ENCODE results near the gene SDK2. TPM values are rescaled to one million over a fixed set of nuclear protein-coding genes. Genes with fewer than 3 reads are reported as not detected.
A peak's percentile ranks its signal among the peaks of the same experiment; 100 is the strongest.

The SDK2 gene
- total RNA-seq, 1 donor from 2014 or later, result 1.0 TPM

DNA sequence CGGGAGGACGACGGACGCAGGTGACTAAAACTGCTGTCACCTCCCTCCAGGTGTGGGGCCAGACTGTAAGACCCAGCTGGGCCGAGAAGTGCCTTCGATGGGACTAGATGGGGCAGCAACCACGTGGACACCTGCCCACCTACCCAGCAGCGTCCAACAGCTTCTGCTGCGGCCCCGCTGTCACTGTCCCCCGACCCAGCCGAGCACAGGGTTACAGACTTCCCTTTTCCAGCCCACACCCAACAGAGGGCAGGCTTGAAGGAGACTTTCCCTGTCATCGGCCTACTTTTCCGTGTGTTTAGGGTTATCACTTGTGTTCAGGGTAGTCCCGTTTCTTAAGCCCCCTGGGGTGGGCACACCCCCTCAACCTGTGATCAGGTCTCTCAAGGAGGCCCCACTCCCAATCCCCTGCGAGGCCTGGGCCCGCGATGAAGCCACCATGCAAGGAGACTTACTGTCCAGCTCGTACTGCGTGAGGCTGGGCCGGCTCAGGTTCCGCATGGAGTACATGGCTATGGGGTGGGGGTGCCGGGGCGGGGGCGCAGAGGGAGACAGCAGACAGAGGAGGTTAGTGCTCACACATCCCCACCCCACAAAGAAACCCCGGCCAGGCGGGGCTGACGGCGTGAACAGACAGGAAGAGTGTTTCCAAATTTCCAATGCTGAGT lies 263.7 kb downstream of the SDK2 start:
- no peak for ATAC-seq (ENCODE audit: poor library complexity)
- intact Hi-C loops (cut with DNase I), result no loop called here
- DNase-seq, result no peak

DNA sequence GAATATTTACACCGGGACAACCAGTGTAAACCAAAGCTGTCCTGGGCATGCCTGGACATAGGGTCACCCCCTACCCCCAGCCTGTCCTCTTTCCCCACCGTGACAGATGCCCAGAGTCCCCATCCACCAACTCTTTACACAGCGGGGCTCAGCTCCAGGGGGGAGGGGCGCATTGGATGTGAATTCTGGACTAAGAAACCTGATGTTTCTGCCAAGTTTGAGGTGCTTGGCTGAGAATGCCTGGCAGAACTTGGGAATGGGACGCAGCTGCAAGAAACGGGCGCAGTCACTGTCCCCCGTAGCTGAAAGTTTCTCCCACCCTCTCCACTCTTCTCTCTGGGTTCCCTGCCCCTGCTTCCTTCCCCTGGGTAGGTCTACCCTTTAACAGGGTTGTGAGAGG lies 264.4 kb downstream of the SDK2 start:
- intact Hi-C loops (cut with DNase I), result no loop called here
- ATAC-seq (ENCODE audit: poor library complexity), result no peak
- DNase-seq, result no peak

DNA sequence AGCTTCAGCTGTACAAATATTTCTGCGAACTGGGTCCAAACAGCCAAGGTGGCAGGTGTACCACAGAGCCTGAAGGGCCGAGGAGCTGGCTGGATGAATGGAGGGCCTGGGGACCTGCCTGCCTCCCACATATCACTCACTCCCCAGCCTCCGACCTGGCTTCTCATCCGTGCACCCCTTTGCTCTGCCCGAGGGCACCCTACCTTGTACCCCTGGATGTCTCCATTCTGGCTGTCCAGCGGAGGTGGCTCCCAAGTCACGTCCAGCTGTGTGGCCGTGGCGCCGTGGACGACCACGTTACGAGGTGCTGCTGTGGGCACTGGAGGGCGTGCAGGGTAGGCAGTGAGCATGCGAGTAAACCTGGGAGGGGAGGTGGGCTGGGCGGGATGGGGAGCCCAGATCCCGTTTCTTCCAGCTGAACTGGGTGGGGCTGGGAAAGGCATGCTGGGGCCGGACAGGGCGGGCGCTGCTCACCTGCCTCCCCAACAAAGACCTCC lies 265.2 kb downstream of the SDK2 start:
- DNase-seq (no peak), ATAC-seq (ENCODE audit: poor library complexity) (no peak)
- intact Hi-C loops (cut with DNase I), result no loop called here

DNA sequence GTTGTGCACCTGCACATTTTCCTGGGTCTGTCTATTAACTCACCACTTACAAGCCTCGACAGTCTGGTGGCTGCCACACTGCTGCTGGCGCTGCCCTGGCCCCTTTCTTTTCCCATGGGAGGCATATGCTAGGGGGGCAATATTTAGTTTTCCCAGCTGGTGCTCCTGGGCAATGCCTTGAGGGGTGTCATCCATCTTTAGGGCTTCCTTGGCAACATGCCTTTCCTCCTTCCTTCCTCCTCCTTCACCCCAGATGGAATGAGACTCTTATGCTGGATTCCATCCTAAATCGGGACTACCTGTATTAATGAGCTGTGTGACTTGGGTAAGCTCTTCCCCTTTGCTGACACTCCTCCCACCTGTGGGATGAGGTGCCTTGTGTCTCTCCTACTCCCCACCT lies 267.6 kb downstream of the SDK2 start:
- DNase-seq, result no peak
- intact Hi-C loops (cut with DNase I), result no loop called here
- no peak for ATAC-seq (ENCODE audit: poor library complexity)

- intact Hi-C loops (cut with DNase I), result no loop called here
- no peak for DNase-seq
- ATAC-seq (ENCODE audit: poor library complexity), result no peak
Measured at GRCh38 chr17:73376152-73376551, 268.1 kb downstream of the SDK2 start.

- ATAC-seq (ENCODE audit: poor library complexity), result no peak
- peak; percentile 30 for DNase-seq
- intact Hi-C loops (cut with DNase I), result loop anchor here (2.0 kb wide), 1 partner anchor 117 kb away; no protein-coding TSS in a partner anchor
Measured at GRCh38 chr17:73371836-73372235, 272.4 kb downstream of the SDK2 start.

DNA sequence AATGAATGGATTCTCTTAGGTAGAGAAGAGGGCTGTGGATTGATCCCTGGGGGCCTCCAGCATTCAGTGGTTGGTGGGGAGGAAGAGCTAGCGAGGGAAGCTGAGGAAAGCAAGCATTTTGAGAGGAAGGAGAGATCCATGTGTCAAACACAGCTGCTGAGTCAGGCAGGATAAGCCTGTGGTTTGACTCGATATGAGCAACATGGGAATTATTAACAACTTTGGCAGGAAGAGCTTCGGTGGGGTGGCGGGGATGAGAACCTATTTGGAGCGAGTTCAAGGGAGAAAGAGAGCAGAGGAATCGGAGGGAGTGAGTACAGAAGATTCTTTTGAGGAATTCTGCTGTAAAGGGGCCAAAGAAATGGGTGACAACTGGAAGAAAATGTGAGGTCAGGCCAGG lies 273.0 kb downstream of the SDK2 start:
- intact Hi-C loops (cut with DNase I), result loop anchor here (2.0 kb wide), 1 partner anchor 116 kb away; no protein-coding TSS in a partner anchor
- DNase-seq, result peak; percentile 8
- no peak for ATAC-seq (ENCODE audit: poor library complexity)

GRCh38 chr17:73369817-73370490 lies 274.3 kb downstream of the SDK2 start:
- ATAC-seq (ENCODE audit: poor library complexity) (peak; percentile 88), DNase-seq (peak; percentile 91)
- intact Hi-C loops (cut with DNase I), result loop anchor here (2.0 to 5.0 kb wide), 2 partner anchors 58 to 115 kb away; partner anchors contain the start of gene CDC42EP4

- ATAC-seq (ENCODE audit: poor library complexity) (peak; percentile 83), DNase-seq (peak; percentile 74)
- intact Hi-C loops (cut with DNase I), result loop anchor here (5.0 kb wide), 1 partner anchor 57 kb away; the partner anchor contains the start of gene CDC42EP4
Measured at GRCh38 chr17:73369111-73369521, 275.1 kb downstream of the SDK2 start.

DNA sequence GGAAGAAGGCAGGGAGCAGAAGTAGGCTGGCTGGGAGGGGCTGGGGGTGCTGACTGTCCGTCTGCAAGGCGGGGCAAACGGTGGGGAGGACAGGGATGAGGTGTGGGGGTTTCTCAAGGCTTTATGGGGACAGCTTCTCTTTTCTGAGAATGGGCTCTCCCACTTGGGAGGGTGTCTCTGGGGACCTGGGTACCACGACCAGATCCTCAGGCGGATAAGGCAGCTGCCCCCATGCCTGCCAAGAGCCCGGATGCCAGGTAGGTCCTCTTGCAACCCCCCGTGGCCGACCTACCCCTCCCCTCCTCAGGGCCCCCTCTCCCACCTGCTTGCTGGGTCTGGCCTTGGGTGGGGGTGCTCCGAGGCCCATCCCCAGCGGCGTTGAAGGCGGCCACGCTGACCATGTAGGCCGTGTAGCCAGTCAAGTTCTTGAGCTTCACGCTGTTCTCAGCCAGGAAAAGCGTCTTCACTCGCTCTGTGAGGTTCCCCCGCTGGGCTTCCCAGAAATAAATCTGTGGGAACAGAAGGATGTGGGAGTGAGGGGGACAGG lies 276.1 kb downstream of the SDK2 start:
- ATAC-seq (ENCODE audit: poor library complexity) (no peak), DNase-seq (peak; percentile 31)
- intact Hi-C loops (cut with DNase I), result loop anchor here (5.0 kb wide), 1 partner anchor 56 kb away; the partner anchor contains the start of gene CDC42EP4

- intact Hi-C loops (cut with DNase I), result loop anchor here (5.0 kb wide), 1 partner anchor 54 kb away; the partner anchor contains the start of gene CDC42EP4
- peak; percentile 77 for DNase-seq
- ATAC-seq (ENCODE audit: poor library complexity), result peak; percentile 52
Measured at GRCh38 chr17:73365906-73366623, 278.2 kb downstream of the SDK2 start.

- intact Hi-C loops (cut with DNase I), result loop anchor here (5.0 kb wide), 1 partner anchor 53 kb away; the partner anchor contains the start of gene CDC42EP4
- peak; percentile 2 for ATAC-seq (ENCODE audit: poor library complexity)
- peak; percentile 56 for DNase-seq
Measured at GRCh38 chr17:73365301-73365874, 278.9 kb downstream of the SDK2 start.

DNA sequence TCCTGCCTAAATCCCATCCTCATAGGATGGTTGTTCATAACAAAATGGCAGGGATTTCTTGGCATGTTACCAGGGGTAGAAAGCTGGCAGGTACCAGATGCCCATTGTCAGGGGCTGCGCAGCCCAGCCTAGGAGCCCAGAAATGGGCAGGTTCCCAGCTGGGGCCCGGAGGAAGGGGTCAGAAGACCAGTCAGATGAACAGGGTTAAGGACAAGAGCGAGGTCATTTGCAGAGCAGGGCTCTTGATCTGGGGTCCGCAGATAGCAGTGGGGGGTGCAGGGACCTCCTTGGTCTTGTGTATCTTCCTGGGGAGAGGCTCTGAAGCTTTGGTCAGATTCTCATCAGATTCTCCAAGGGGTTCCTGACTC lies 280.1 kb downstream of the SDK2 start:
- ATAC-seq (ENCODE audit: poor library complexity), result no peak
- peak; percentile 9 for DNase-seq
- intact Hi-C loops (cut with DNase I), result no loop called here

DNA sequence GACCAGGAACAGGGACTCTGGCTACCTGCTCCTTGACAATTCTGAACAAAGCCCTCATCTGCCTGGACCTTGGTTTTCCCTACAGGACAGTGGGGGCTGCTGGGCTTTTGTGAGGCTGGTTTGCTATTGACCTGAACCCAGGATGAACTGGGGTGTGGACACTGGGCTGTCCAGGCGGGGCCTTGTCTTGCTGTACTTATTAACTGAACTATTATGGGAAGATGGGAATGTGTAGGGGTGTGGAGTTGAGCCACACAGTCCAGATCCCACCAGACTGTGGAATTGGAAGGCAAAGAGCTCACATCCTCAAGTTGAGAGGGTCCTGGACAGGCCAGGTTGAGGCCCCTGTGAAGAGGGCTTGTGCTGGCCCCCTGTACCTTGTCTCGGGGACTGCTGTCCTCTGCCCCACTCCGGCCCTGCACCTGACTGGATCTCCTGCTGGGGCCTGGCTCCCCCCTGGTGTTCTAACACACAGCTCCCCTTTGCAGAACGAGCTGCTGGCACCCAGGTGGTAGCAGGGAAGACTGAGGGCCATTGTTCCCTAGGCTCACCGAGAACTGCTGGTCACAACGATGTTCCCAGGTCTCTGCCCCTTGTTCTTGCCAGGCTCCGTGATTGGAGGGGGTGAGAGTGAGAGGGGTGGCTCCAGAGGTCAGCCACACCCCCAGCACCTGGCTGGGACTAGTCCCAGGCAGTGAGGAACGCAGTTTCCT lies 280.6 kb downstream of the SDK2 start:
- intact Hi-C loops (cut with DNase I), result no loop called here
- ATAC-seq (ENCODE audit: poor library complexity) (no peak), DNase-seq (peak; percentile 35)

DNA sequence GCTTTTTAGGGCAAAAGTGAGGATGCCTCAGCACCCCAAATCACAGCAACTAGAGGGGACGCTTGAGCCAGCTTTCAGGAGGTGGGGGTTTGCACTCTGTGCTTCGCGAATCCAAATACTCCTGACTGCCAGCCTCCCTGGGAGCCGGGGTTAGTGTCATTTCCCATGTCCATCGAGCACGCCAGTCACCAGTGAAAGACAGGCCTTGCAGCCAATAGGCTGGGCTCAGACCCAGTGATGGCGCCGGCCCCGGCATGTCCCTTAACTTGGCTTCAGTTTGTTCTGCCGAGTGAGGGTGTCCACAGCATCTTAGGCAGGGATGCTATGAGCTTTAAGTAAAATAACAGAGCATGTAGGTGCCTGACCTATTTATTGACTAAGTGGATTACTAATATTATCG lies 281.5 kb downstream of the SDK2 start:
- intact Hi-C loops (cut with DNase I), result no loop called here
- ATAC-seq (ENCODE audit: poor library complexity) (no peak), DNase-seq (peak; percentile 30)

- DNase-seq (no peak), ATAC-seq (ENCODE audit: poor library complexity) (no peak)
- intact Hi-C loops (cut with DNase I), result no loop called here
Measured at GRCh38 chr17:73360961-73361761, 283.1 kb downstream of the SDK2 start.

- intact Hi-C loops (cut with DNase I), result no loop called here
- DNase-seq, result peak; percentile 81
- ATAC-seq (ENCODE audit: poor library complexity), result peak; percentile 66
Measured at GRCh38 chr17:73359987-73360410, 284.2 kb downstream of the SDK2 start.
